ENCODE measurements around the gene HSP90AB1.

DNA sequence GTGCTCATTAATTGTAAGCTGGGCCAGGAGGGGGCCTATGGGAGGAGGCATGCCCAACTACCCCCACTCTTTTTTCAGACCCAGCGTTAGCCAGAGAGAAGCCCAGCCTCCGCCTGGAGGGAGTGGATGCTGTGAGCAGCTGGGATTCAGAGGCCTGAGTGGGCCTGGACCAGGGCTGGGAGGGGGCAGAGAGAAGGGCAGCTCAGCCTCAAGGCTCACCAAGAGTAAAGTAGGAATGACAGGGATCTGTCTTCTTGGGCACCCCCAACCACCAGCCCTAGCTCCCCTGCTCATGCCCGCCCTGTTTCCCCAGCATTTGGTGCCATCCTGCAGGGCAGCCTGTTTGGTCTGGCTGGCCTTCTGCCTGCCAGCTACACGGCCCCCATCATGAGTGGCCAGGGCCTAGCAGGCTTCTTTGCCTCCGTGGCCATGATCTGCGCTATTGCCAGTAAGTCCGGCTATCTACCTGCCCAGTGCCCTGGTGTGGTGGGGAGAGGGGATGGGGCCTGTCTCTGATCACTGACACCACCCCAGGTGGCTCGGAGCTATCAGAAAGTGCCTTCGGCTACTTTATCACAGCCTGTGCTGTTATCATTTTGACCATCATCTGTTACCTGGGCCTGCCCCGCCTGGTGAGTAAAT is 16.7 kb upstream of the HSP90AB1 start:
- no peak for TF ChIP-seq CTCF (conservative IDR thresholded peaks at IDR 0.05 in 1 of 2, IDR thresholded peaks at IDR 0.05 in 1 of 2; ENCODE audit: extremely low read depth in 1 of 2, insufficient read depth in 1 of 2, low read depth in 1 of 2, low read length in 2 of 2)
- no peak for TF ChIP-seq EZH2 (IDR thresholded peaks at IDR 0.05; ENCODE audit: borderline replicate concordance, low read length)

All from mammary epithelial cell (primary cell).